ENCODE measurements around the gene MRM3. TPM values are rescaled to one million over a fixed set of nuclear protein-coding genes. Genes with fewer than 3 reads are reported as not detected.
"Not testable (repeated sequence)": the region's sequence is repeated elsewhere in the genome, so short reads cannot be mapped to it uniquely, and the experiment has no call there.

Gene MRM3
- total RNA-seq, 2 experiments from 2014 or later = 29.5 to 47.1 TPM

GRCh38 chr17:749359-749758 is 32.8 kb upstream of the MRM3 start:
- CTCF ChIA-PET (ENCODE audit: unreplicated experiment) = not testable (repeated sequence)

DNA sequence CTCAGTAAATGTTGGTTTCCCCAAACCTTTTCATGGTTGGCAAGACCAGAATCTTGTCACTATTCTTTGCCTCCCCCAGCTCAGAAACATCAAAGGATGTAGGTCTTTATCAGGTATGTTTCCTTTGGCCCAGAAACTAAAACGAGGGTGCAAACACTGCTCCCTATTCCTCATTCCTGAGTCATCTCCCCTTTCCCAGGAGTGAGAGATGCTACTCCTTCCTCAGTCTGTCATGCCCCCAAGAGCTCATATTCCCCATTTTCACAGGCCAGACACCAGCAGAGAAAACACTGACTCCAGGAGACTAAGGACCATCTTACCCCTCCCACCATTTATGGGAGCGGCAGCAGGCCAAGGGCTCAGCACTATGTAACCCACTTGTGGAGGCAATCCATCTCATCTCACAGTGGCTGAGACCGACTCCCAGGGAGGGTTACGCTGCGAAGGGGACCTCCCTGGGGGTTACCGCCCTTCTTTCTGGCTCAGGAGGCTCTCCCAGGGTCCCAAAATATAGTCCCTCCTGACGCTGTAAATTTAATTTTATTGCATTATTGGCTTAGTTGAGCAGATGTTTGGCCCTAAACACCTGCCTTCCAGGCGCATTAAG is 31.6 kb upstream of the MRM3 start:
- TF ChIP-seq, protein P1, sequence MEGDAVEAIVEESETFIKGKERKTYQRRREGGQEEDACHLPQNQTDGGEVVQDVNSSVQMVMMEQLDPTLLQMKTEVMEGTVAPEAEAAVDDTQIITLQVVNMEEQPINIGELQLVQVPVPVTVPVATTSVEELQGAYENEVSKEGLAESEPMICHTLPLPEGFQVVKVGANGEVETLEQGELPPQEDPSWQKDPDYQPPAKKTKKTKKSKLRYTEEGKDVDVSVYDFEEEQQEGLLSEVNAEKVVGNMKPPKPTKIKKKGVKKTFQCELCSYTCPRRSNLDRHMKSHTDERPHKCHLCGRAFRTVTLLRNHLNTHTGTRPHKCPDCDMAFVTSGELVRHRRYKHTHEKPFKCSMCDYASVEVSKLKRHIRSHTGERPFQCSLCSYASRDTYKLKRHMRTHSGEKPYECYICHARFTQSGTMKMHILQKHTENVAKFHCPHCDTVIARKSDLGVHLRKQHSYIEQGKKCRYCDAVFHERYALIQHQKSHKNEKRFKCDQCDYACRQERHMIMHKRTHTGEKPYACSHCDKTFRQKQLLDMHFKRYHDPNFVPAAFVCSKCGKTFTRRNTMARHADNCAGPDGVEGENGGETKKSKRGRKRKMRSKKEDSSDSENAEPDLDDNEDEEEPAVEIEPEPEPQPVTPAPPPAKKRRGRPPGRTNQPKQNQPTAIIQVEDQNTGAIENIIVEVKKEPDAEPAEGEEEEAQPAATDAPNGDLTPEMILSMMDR (conservative IDR thresholded peaks at IDR 0.05; ENCODE audit: low read length) = no peak
- TF ChIP-seq EZH2phosphoT487 (IDR thresholded peaks at IDR 0.05; ENCODE audit: borderline replicate concordance, low read depth, low read length) = no peak
- CTCF ChIA-PET (ENCODE audit: unreplicated experiment) = no interaction called here
- no peak for DNase-seq (ENCODE audit: low spot score)

More at GRCh38 chr17:749359-749758, 32.8 kb upstream of the MRM3 start:
- H3K9me3 ChIP-seq (ENCODE audit: low read length); H3K9me2 ChIP-seq (ENCODE audit: insufficient read depth, low read length); BruUV-seq (replicated peaks); H2AFZ ChIP-seq (ENCODE audit: low read length); POLR2A ChIA-PET; DNase-seq (ENCODE audit: low spot score); H3K27ac ChIP-seq (ENCODE audit: low read depth, low read length, poor library complexity, severe bottlenecking); H4K20me1 ChIP-seq (ENCODE audit: insufficient read depth, low read length); intact Hi-C loops (cut with micrococcal nuclease; ENCODE audit: unreplicated experiment): not testable (repeated sequence)
- Histone ChIP-seq H3K4me1 (ENCODE audit: insufficient read depth, low read length, poor library complexity, severe bottlenecking) (peaks cover 18% of the 10 kb centered on the region), H3K79me2 (ENCODE audit: insufficient read depth, low read depth, low read length) (peaks cover 53% of the 10 kb centered on the region), H3K4me3 (ENCODE audit: low read depth, low read length, poor library complexity, severe bottlenecking) (peak overlapping the region; percentile 75), H3K36me3 (ENCODE audit: insufficient read depth, low read length) (peaks cover 60% of the 10 kb centered on the region), H3K4me2 (ENCODE audit: low read length) (peak overlapping the region; percentile 86; the same call in 1 of the 2 replicates)

GRCh38 chr17:751269-752001 is 30.7 kb upstream of the MRM3 start:
- intact Hi-C loops (cut with micrococcal nuclease; ENCODE audit: unreplicated experiment) = no loop called here
- BruUV-seq (replicated peaks) = TSS peak; percentile 62
- peak overlapping the region; percentile 75 for H3K4me3 ChIP-seq (ENCODE audit: low read depth, low read length, poor library complexity, severe bottlenecking)
- peaks cover 18% of the 10 kb centered on the region for H3K4me1 ChIP-seq (ENCODE audit: insufficient read depth, low read length, poor library complexity, severe bottlenecking)
- H4K20me1 ChIP-seq (ENCODE audit: insufficient read depth, low read length) = no peaks in the 10 kb centered on the region
- CTCF ChIA-PET (ENCODE audit: unreplicated experiment) = no interaction called here
- peaks cover 52% of the 10 kb centered on the region for H3K36me3 ChIP-seq (ENCODE audit: insufficient read depth, low read length)
- peaks cover 40% of the 10 kb centered on the region for H3K79me2 ChIP-seq (ENCODE audit: insufficient read depth, low read depth, low read length)
- DNase-seq (ENCODE audit: low spot score) = peak; percentile 79
- peak overlapping the region; percentile 57 for H3K27ac ChIP-seq (ENCODE audit: low read depth, low read length, poor library complexity, severe bottlenecking)
- no peaks in the 10 kb centered on the region for H3K9me2 ChIP-seq (ENCODE audit: insufficient read depth, low read length)
- H3K9me3 ChIP-seq (ENCODE audit: low read length) = no peaks in the 10 kb centered on the region
- H2AFZ ChIP-seq (ENCODE audit: low read length) = peak overlapping the region; percentile 51
- POLR2A ChIA-PET = interaction anchor here (0.6 to 1.3 kb wide), 2 partner anchors 10 to 14 kb away, joined by 3 to 4 read pairs; no protein-coding TSS in a partner anchor
- H3K4me2 ChIP-seq (ENCODE audit: low read length) = peak overlapping the region; percentile 86
- no peak for TF ChIP-seq EZH2phosphoT487 (IDR thresholded peaks at IDR 0.05; ENCODE audit: borderline replicate concordance, low read depth, low read length)
- TF ChIP-seq, protein P1 (conservative IDR thresholded peaks at IDR 0.05; ENCODE audit: low read length) = no peak

More for the DNA sequence above, 31.6 kb upstream of the MRM3 start:
- no TSS peak for BruUV-seq (replicated peaks)
- intact Hi-C loops (cut with micrococcal nuclease; ENCODE audit: unreplicated experiment) = no loop called here
- H3K27ac ChIP-seq (ENCODE audit: low read depth, low read length, poor library complexity, severe bottlenecking) = no peak overlapping the region
- H3K9me3 ChIP-seq (ENCODE audit: low read length) = no peaks in the 10 kb centered on the region
- H3K4me1 ChIP-seq (ENCODE audit: insufficient read depth, low read length, poor library complexity, severe bottlenecking) = peaks cover 18% of the 10 kb centered on the region
- peaks cover 42% of the 10 kb centered on the region for H3K79me2 ChIP-seq (ENCODE audit: insufficient read depth, low read depth, low read length)
- H4K20me1 ChIP-seq (ENCODE audit: insufficient read depth, low read length) = peaks cover 2% of the 10 kb centered on the region; the same call in 1 of the 2 replicates
- peaks cover 52% of the 10 kb centered on the region for H3K36me3 ChIP-seq (ENCODE audit: insufficient read depth, low read length)
- no peak overlapping the region for H2AFZ ChIP-seq (ENCODE audit: low read length)
- peak overlapping the region; percentile 86 for H3K4me2 ChIP-seq (ENCODE audit: low read length)
- POLR2A ChIA-PET = interaction anchor here (1.3 kb wide), 1 partner anchor 13 kb away, joined by 4 read pairs; no protein-coding TSS in a partner anchor
- no peaks in the 10 kb centered on the region for H3K9me2 ChIP-seq (ENCODE audit: insufficient read depth, low read length)
- peak overlapping the region; percentile 75 for H3K4me3 ChIP-seq (ENCODE audit: low read depth, low read length, poor library complexity, severe bottlenecking)
